PC-3 (cell line): Measurements from ENCODE around the gene DMAC2.

ENCODE experiments used
- CTCF ChIP-seq: fragments of 300-600 bp; sonication (generic); conservative IDR thresholded peaks from 2 replicates; pipeline ENCODE4 v1.5.1; 2017; ENCODE audit warnings: antibody characterized with exemption, low read depth, mild to moderate bottlenecking, low read length
- EZH2 ChIP-seq: fragments of 300-600 bp; sonication (generic); IDR thresholded peaks from one replicate; pipeline ENCODE4 v1.6.1; 2017; ENCODE audit warnings: antibody characterized with exemption, mild to moderate bottlenecking, low read length; ENCODE audit not compliant: unreplicated experiment
- EZH2phosphoT487 ChIP-seq: fragments of 300-600 bp; sonication (generic); IDR thresholded peaks from 2 replicates; pipeline ENCODE4 v1.6.1; 2018; ENCODE audit warnings: mild to moderate bottlenecking, antibody characterized with exemption, low read length, borderline replicate concordance

- TF ChIP-seq EZH2phosphoT487 (no peak), EZH2 (no peak), CTCF (no peak)
Observed at GRCh38 chr19:41411100-41411967, 28.4 kb downstream of the DMAC2 start.
